PFSK-1 (cell line): Measurements from ENCODE around the gene SH3TC1.

Experiments
- FOXP2 ChIP-seq: optimal IDR thresholded peaks from 2 replicates; pipeline ENCODE3; 2011; ENCODE audit warnings: borderline replicate concordance, control low read depth, inconsistent platforms; ENCODE audit not compliant: insufficient read depth; ENCODE audit errors: extremely low read length, extremely low read depth
- POLR2AphosphoS5 ChIP-seq: IDR thresholded peaks from 2 replicates; pipeline ENCODE4 v1.6.1; 2012; ENCODE audit warnings: low read depth, mild to moderate bottlenecking, control low read depth, low read length, moderate library complexity
- TAF1 ChIP-seq: IDR thresholded peaks from 2 replicates; pipeline ENCODE4 v1.6.1; 2012; ENCODE audit warnings: low read length, control low read depth, borderline replicate concordance; ENCODE audit not compliant: insufficient read depth

GRCh38 chr4:8244001-8244757 lies 45.1 kb downstream of the SH3TC1 start:
- TF ChIP-seq POLR2AphosphoS5 = no peak
- no peak for TF ChIP-seq FOXP2
- TF ChIP-seq TAF1 = no peak
